GM23248 (cell line): ENCODE data around the gene ACAP2. TPM values are rescaled to one million over a fixed set of nuclear protein-coding genes. Genes with fewer than 3 reads are reported as not detected.

Source experiments
- DNase-seq: peaks from one replicate; pipeline ENCODE4 v3.0.0-alpha.2; 2015
- H2AFZ ChIP-seq: fragments of 200-600 bp; sonication (generic); 2 replicates; pipeline ENCODE4 v1.6.1; 2016; ENCODE audit warnings: antibody characterized with exemption
- H3F3A ChIP-seq: fragments of 200-600 bp; sonication (generic); 2 replicates; pipeline ENCODE4 v1.6.1; 2016; ENCODE audit warnings: mild to moderate bottlenecking, antibody characterized with exemption, mixed run types; ENCODE audit not compliant: insufficient read depth
- H3K27ac ChIP-seq: fragments of 200-600 bp; sonication (generic); 2 replicates; pipeline ENCODE4 v1.5.1; 2016; ENCODE audit warnings: mild to moderate bottlenecking
- H3K27me3 ChIP-seq: fragments of 200-600 bp; sonication (generic); replicated peaks from 2 replicates; pipeline ENCODE4 v1.6.1; 2016; ENCODE audit warnings: mild to moderate bottlenecking; ENCODE audit not compliant: insufficient read depth
- H3K36me3 ChIP-seq: fragments of 200-600 bp; sonication (generic); 2 replicates; pipeline ENCODE4 v1.6.1; 2016; ENCODE audit warnings: low read depth, mild to moderate bottlenecking
- H3K4me1 ChIP-seq: fragments of 200-600 bp; sonication (generic); 2 replicates; pipeline ENCODE4 v1.6.1; 2016; ENCODE audit warnings: mild to moderate bottlenecking; ENCODE audit not compliant: insufficient read depth
- H3K4me2 ChIP-seq: fragments of 200-600 bp; sonication (generic); one replicate; pipeline ENCODE4 v1.6.1; 2016; ENCODE audit warnings: mild to moderate bottlenecking; ENCODE audit not compliant: unreplicated experiment
- H3K4me3 ChIP-seq: fragments of 200-600 bp; sonication (generic); 2 replicates; pipeline ENCODE4 v1.5.1; 2016; ENCODE audit warnings: mild to moderate bottlenecking
- H3K79me2 ChIP-seq: fragments of 200-600 bp; sonication (generic); 2 replicates; pipeline ENCODE4 v1.6.1; 2016; ENCODE audit warnings: mild to moderate bottlenecking; ENCODE audit not compliant: insufficient read depth
- H3K9ac ChIP-seq: fragments of 200-600 bp; sonication (generic); 2 replicates; pipeline ENCODE4 v1.6.1; 2016; ENCODE audit warnings: mild to moderate bottlenecking
- H3K9me2 ChIP-seq: fragments of 200-600 bp; sonication (generic); 2 replicates; pipeline ENCODE4 v1.6.1; 2016; ENCODE audit warnings: mixed run types, mild to moderate bottlenecking, moderate library complexity; ENCODE audit not compliant: insufficient read depth
- H3K9me3 ChIP-seq: fragments of 200-600 bp; sonication (generic); one replicate; pipeline ENCODE4 v1.6.1; 2017; ENCODE audit warnings: low read depth
- H4K20me1 ChIP-seq: fragments of 200-600 bp; sonication (generic); 2 replicates; pipeline ENCODE4 v1.6.0; 2016; ENCODE audit not compliant: insufficient read depth
- EZH2 ChIP-seq: fragments of 200-600 bp; sonication (generic); IDR thresholded peaks from 2 replicates; pipeline ENCODE4 v1.6.1; 2018; ENCODE audit warnings: antibody characterized with exemption, mild to moderate bottlenecking; ENCODE audit not compliant: insufficient read depth, poor library complexity, severe bottlenecking
- EZH2phosphoT487 ChIP-seq: fragments of 200-600 bp; sonication (generic); IDR thresholded peaks from 2 replicates; pipeline ENCODE4 v1.6.1; 2018; ENCODE audit warnings: antibody characterized with exemption, moderate library complexity, mild to moderate bottlenecking, low read depth; ENCODE audit not compliant: insufficient read depth
- WGBS, 2 experiments: methylation state at CpG; one replicate each; pipeline ENCODE4 v1.1.6; 2015 to 2017; ENCODE audit warnings: low lambda C conversion rate in 2 of 2, low coverage in 1 of 2; ENCODE audit errors: missing lambda C conversion rate in 2 of 2; 5-methylcytosine and 5-hydroxymethylcytosine counted together
- in situ Hi-C: fragments of 300-500 bp; cut with MboI; formaldehyde crosslinking; loops from 2 replicates; pipeline ENCODE4 v1.15.0; 2020
- polyA plus RNA-seq: library from polyadenylated mRNA; unstranded; fragments of >200 nt; fragmentation: Nextera tagmentation; extraction: Ambion mirVana; gene quantifications from 2 replicates; pipeline ENCODE4 v1.2.1, GENCODE V29; 2016
- total RNA-seq: library from RNA; depleted of rRNA; stranded (reverse); fragments of >200 nt; shearing (Covaris generic); gene quantifications from 2 replicates; pipeline ENCODE4 v1.2.3, GENCODE V29; 2014

The ACAP2 gene
- total and polyA plus RNA-seq, 2 experiments from 2014 or later = 47.8 to 49.9 TPM

- Histone ChIP-seq H3K79me2 (peaks cover 32% of the 10 kb centered on the region), H3F3A (peaks cover 10% of the 10 kb centered on the region), H3K9me2 (no peaks in the 10 kb centered on the region), H3K36me3 (no peaks in the 10 kb centered on the region), H2AFZ (no peak overlapping the region), H3K9me3 (no peaks in the 10 kb centered on the region), H3K27me3 (no peaks in the 10 kb centered on the region), H3K4me2 (no peak overlapping the region), H3K27ac (no peak overlapping the region), H4K20me1 (no peaks in the 10 kb centered on the region), H3K9ac (no peak overlapping the region), H3K4me1 (peaks cover 23% of the 10 kb centered on the region), H3K4me3 (no peak overlapping the region)
- no peak for DNase-seq
- WGBS, 2 experiments = 88 to 89% methylated on average over 13 of the region's 13 CpGs
- in situ Hi-C loops = loop anchor here (10.0 kb wide), 1 partner anchor 120 kb away; no protein-coding TSS in a partner anchor
- no peak for TF ChIP-seq EZH2phosphoT487
- TF ChIP-seq EZH2 = no peak
Observed at GRCh38 chr3:195255176-195255500, 187.7 kb downstream of the ACAP2 start.

- H3K27ac ChIP-seq = no peak overlapping the region
- WGBS, 2 experiments = 95 to 98% methylated on average over 16 of the region's 16 CpGs
- in situ Hi-C loops = loop anchor here (10.0 kb wide), 1 partner anchor 120 kb away; no protein-coding TSS in a partner anchor
Observed at GRCh38 chr3:195254454-195255175, 188.2 kb downstream of the ACAP2 start.

GRCh38 chr3:195253923-195254432 is 188.8 kb downstream of the ACAP2 start:
- no peaks in the 10 kb centered on the region for H3K36me3 ChIP-seq
- no peak overlapping the region for H3K9ac ChIP-seq
- no peak overlapping the region for H2AFZ ChIP-seq
- peaks cover 44% of the 10 kb centered on the region for H3K79me2 ChIP-seq
- H3F3A ChIP-seq = peaks cover 10% of the 10 kb centered on the region
- no peaks in the 10 kb centered on the region for H4K20me1 ChIP-seq
- in situ Hi-C loops = loop anchor here (10.0 kb wide), 1 partner anchor 119 kb away; no protein-coding TSS in a partner anchor
- no peaks in the 10 kb centered on the region for H3K27me3 ChIP-seq
- no peak overlapping the region for H3K4me3 ChIP-seq
- DNase-seq = no peak
- WGBS, 2 experiments = 92 to 98% methylated on average over 10 of the region's 10 CpGs
- TF ChIP-seq EZH2 (no peak), EZH2phosphoT487 (no peak)
- no peak overlapping the region for H3K27ac ChIP-seq
- H3K4me2 ChIP-seq = no peak overlapping the region
- no peaks in the 10 kb centered on the region for H3K9me3 ChIP-seq
- H3K9me2 ChIP-seq = no peaks in the 10 kb centered on the region
- H3K4me1 ChIP-seq = peaks cover 20% of the 10 kb centered on the region

More at GRCh38 chr3:195254454-195255175, 188.2 kb downstream of the ACAP2 start:
- DNase-seq = no peak
- Histone ChIP-seq H3K9ac (no peak overlapping the region), H3K4me2 (no peak overlapping the region), H3K27me3 (no peaks in the 10 kb centered on the region), H3K9me2 (no peaks in the 10 kb centered on the region), H3F3A (peaks cover 10% of the 10 kb centered on the region), H3K4me1 (peaks cover 23% of the 10 kb centered on the region), H3K79me2 (peaks cover 37% of the 10 kb centered on the region), H4K20me1 (no peaks in the 10 kb centered on the region), H3K9me3 (no peaks in the 10 kb centered on the region), H3K4me3 (no peak overlapping the region), H3K36me3 (no peaks in the 10 kb centered on the region), H2AFZ (no peak overlapping the region)
- TF ChIP-seq EZH2phosphoT487 = no peak
- TF ChIP-seq EZH2 = no peak

GRCh38 chr3:195251336-195252065 is 191.3 kb downstream of the ACAP2 start:
- no peaks in the 10 kb centered on the region for H3K36me3 ChIP-seq
- in situ Hi-C loops = loop anchor here (10.0 kb wide), 1 partner anchor 117 kb away; no protein-coding TSS in a partner anchor
- no peaks in the 10 kb centered on the region for H3K9me2 ChIP-seq
- WGBS, 2 experiments = 87 to 88% methylated on average over 14 of the region's 14 CpGs
- peaks cover 10% of the 10 kb centered on the region for H3F3A ChIP-seq
- H3K4me3 ChIP-seq = no peak overlapping the region
- no peak overlapping the region for H3K9ac ChIP-seq
- no peaks in the 10 kb centered on the region for H3K9me3 ChIP-seq
- DNase-seq = no peak
- peaks cover 50% of the 10 kb centered on the region for H3K79me2 ChIP-seq
- H4K20me1 ChIP-seq = no peaks in the 10 kb centered on the region
- TF ChIP-seq EZH2phosphoT487 = no peak
- TF ChIP-seq EZH2 = no peak
- H3K4me2 ChIP-seq = no peak overlapping the region
- no peak overlapping the region for H3K27ac ChIP-seq
- no peaks in the 10 kb centered on the region for H3K27me3 ChIP-seq
- H3K4me1 ChIP-seq = peaks cover 14% of the 10 kb centered on the region
- H2AFZ ChIP-seq = no peak overlapping the region
